NCI-H82 treated with DMSO at 0.1 percent for 48 hours (cell line): ENCODE results near the gene CST5.
"Not testable (repeated sequence)": the region's sequence is repeated elsewhere in the genome, so short reads cannot be mapped to it uniquely, and the experiment has no call there.

ENCODE experiments used
- DNase-seq: peaks from one replicate; lab custom pipeline; 2025; ENCODE audit not compliant: unreplicated experiment; lab: John Stamatoyannopoulos, UW

CST5 gene

GRCh38 chr20:23890867-23891266 lies 11.3 kb upstream of the CST5 start:
- not testable (repeated sequence) for DNase-seq

GRCh38 chr20:23889775-23890187 lies 10.2 kb upstream of the CST5 start:
- peak; percentile 28 for DNase-seq

GRCh38 chr20:23887856-23888255 lies 8.3 kb upstream of the CST5 start:
- DNase-seq = no peak

GRCh38 chr20:23884771-23885162 lies 5.2 kb upstream of the CST5 start:
- DNase-seq = no peak

GRCh38 chr20:23884136-23884770 lies 4.7 kb upstream of the CST5 start:
- no peak for DNase-seq

GRCh38 chr20:23881371-23881770 lies 1.8 kb upstream of the CST5 start:
- DNase-seq = no peak

GRCh38 chr20:23880417-23880816 lies 869 bp upstream of the CST5 start:
- no peak for DNase-seq

- no peak for DNase-seq
Measured at GRCh38 chr20:23879811-23880374, 345 bp upstream of the CST5 start.

GRCh38 chr20:23878787-23879186 lies 761 bp downstream of the CST5 start:
- DNase-seq = no peak

GRCh38 chr20:23878016-23878542 lies 1.5 kb downstream of the CST5 start:
- DNase-seq = not testable (repeated sequence)

GRCh38 chr20:23877524-23877923 lies 2.0 kb downstream of the CST5 start:
- no peak for DNase-seq

- no peak for DNase-seq
Measured at GRCh38 chr20:23875606-23876237, 3.8 kb downstream of the CST5 start.

GRCh38 chr20:23874747-23875146 lies 4.8 kb downstream of the CST5 start:
- DNase-seq = peak; percentile 30

- DNase-seq = no peak
Measured at GRCh38 chr20:23873370-23874015, 6.1 kb downstream of the CST5 start.

- DNase-seq = no peak
Measured at GRCh38 chr20:23872065-23872464, 7.5 kb downstream of the CST5 start.

- no peak for DNase-seq
Measured at GRCh38 chr20:23870461-23870860, 9.1 kb downstream of the CST5 start.

GRCh38 chr20:23869520-23869919 lies 10.0 kb downstream of the CST5 start:
- DNase-seq = no peak

GRCh38 chr20:23868321-23868720 lies 11.2 kb downstream of the CST5 start:
- DNase-seq = no peak

GRCh38 chr20:23867152-23867776 lies 12.3 kb downstream of the CST5 start:
- DNase-seq = no peak

GRCh38 chr20:23860771-23861170 lies 18.8 kb downstream of the CST5 start:
- not testable (repeated sequence) for DNase-seq

- DNase-seq = no peak
Measured at GRCh38 chr20:23857962-23858595, 21.5 kb downstream of the CST5 start.
